AG09319 (cell line): ENCODE data around the gene STK24.

Experiments used
- DNase-seq: peaks from one replicate; pipeline ENCODE4 v3.0.0-alpha.2; 2010; ENCODE audit warnings: low read depth; ENCODE audit errors: extremely low read depth
- TF ChIP-seq, protein P1 (sequence below): IDR thresholded peaks from 2 replicates; pipeline ENCODE4 v1.5.1; 2011; ENCODE audit warnings: low read depth, mild to moderate bottlenecking, inconsistent platforms, low read length, moderate library complexity

Gene STK24

GRCh38 chr13:98448642-98448928 lies 128.3 kb downstream of the STK24 start:
- TF ChIP-seq, protein P1, sequence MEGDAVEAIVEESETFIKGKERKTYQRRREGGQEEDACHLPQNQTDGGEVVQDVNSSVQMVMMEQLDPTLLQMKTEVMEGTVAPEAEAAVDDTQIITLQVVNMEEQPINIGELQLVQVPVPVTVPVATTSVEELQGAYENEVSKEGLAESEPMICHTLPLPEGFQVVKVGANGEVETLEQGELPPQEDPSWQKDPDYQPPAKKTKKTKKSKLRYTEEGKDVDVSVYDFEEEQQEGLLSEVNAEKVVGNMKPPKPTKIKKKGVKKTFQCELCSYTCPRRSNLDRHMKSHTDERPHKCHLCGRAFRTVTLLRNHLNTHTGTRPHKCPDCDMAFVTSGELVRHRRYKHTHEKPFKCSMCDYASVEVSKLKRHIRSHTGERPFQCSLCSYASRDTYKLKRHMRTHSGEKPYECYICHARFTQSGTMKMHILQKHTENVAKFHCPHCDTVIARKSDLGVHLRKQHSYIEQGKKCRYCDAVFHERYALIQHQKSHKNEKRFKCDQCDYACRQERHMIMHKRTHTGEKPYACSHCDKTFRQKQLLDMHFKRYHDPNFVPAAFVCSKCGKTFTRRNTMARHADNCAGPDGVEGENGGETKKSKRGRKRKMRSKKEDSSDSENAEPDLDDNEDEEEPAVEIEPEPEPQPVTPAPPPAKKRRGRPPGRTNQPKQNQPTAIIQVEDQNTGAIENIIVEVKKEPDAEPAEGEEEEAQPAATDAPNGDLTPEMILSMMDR, result no peak
- DNase-seq, result no peak

DNA sequence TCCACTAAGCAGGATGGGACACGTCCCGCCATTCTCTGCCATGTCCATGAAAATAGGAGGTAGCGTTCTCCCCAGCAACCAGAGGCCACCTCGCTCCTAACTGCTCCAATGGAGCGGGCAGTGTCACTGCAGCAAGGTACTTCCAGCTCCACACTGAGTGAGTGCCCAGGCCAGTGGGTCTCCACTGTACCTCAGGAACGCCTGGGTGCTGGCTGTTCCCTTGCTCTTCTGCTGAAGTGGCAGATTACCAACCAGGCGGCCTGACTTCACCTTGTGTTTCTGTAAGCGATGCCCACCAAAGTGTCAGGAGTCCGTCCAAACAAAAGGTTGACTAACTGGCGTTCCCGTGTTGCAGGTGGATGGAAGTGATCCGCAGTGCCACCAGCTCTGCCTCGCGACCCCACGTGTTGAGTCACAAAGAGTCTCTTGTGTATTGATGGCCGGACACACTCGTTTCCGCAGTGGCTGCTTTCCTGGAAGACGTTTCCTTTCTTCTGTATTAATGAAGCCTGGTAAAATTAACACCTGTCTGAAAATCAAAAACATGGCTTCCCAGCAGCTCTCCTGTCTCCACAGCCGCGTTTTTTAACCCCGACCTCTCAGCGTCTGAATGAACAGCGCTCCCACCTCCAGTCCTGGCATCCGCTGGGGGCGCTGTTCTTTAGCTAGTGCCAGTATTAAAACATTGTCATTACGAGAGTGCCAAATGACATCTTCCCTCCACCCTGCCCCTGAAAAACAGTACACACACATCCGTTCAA lies 128.8 kb downstream of the STK24 start:
- TF ChIP-seq, protein P1, result peak; percentile 60
- no peak for DNase-seq

GRCh38 chr13:98447130-98447529 lies 129.8 kb downstream of the STK24 start:
- DNase-seq, result no peak
- TF ChIP-seq, protein P1, result no peak

- TF ChIP-seq, protein P1, result no peak
- DNase-seq, result no peak
Observed at GRCh38 chr13:98446234-98446621, 130.7 kb downstream of the STK24 start.

DNA sequence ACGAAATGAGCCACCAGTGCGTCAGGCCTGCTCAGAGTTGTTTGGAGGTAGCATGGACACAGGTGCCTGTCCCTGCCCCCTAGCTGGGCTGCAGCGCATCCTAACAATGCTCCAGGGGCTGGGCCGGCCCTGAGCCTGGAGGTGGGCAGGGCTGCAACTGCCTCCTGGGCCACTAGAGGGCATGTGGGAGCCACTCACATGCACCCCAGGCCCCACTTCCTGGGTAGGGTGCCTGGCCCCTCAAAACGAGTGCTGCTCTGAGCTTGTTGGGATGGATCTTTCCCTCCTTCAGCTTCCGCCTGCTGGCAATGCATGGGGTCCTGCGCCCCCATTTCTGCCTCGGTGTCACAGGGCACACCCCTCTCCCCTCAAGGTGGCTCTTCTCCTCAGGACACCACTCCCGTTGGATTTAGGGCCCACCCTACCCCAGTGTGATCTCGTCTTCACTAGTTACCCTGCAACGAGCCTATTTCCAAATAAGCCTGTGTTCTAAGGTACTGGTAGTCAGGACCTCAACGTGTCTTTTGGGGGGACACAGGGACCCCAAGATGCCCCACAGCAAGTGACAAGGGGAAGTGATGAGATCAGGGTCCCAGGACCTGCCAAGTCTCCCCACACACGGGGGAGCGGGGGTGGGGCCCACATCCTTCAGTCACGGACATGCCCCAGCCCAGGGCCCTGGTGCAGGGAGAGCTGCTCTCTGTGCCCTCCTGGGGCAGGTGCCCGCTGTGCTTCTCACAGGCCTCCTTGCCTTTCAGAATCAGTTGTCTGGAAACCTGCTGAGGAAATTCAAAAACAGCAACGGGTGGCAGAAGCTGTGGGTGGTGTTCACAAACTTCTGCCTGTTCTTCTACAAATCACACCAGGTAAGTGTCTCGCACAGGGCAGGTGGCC lies 131.3 kb downstream of the STK24 start:
- no peak for DNase-seq
- TF ChIP-seq, protein P1, result peak; percentile 99

DNA sequence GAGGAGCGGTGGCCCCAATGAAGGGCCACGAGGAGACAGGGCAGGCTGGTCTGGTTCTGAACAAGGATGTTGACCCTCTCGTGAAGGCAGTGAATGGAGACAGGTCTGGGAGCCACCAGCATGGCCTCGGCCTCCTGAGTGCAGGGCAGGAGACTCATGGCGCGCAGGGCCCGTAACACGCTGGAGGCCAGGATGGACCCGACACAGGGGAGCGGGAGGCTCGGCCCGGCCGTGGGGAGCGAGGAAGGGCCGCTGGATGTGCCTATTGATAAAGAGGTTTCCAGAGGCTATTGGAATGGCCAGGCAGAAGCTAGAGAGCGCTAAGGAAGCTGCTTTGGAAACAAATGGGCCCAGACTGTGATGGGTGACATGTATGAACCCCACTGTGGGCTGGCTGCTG lies 132.5 kb downstream of the STK24 start:
- TF ChIP-seq, protein P1, result no peak
- no peak for DNase-seq

DNA sequence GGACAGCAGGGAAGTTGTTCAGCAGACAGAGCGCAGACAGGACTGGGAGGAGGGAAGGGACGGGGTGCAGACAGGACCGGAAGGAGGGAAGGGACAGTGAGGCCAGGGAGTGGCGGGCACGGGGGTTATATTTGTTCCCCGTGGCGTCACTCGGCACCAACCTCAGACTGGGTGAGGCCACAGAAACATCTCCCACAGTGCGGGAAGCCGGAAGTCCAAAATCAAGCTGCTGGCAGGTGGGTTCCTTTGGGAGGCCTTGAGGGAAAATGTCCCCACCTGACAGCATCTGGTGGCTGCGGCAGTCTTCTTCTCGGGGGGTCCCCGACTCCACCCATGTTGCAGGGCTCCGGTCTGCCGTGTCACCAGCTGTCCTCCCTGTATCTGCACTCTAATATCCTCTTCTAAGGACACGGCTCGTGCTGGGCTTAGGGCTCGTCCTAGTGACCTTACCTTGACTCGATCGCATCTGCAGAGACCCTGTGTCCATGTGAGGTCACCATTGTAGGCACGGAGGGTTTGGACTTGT lies 133.0 kb downstream of the STK24 start:
- DNase-seq, result no peak
- TF ChIP-seq, protein P1, result no peak
